IPS-NIHi7 (cell line): Measurements from ENCODE around the gene SMIM45.

Source experiments
- DNase-seq: peaks from one replicate; pipeline ENCODE4 v3.0.0; 2012; ENCODE audit warnings: mixed read lengths; ENCODE audit errors: extremely low spot score

The SMIM45 gene

GRCh38 chr22:42001706-42002105 lies 49.8 kb downstream of the SMIM45 start:
- no peak for DNase-seq

GRCh38 chr22:42007922-42008321 lies 56.0 kb downstream of the SMIM45 start:
- no peak for DNase-seq
